CD4-positive, alpha-beta T cell treated with Interleukin-15 for 4 hours (primary cell): Measurements from ENCODE around the gene FBXO5.

Source experiments
- DNase-seq: peaks from one replicate; pipeline ENCODE4 v3.0.0-alpha.2; 2020; ENCODE audit warnings: low spot score

FBXO5 gene

DNA sequence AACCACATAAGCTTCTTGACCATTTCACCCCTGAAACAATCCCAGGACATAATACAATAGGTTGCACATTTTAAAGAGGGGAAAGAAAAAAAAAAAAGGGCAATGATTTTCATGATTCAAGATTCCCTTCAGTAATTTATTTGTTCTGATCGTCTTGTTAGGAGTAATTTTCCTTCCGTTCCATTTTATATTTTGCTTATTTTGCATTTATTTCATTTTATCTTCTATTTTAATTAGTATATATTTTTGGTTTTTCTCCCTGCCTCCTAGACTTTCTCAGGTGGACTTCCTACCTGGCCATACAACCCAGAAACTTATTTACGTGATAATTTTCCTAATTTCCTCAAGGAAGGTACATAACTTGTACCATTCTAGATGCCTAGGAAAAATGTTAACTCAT lies 32.6 kb downstream of the FBXO5 start:
- DNase-seq: no peak

GRCh38 chr6:152948150-152948768 lies 34.6 kb downstream of the FBXO5 start:
- peak; percentile 45 for DNase-seq

DNA sequence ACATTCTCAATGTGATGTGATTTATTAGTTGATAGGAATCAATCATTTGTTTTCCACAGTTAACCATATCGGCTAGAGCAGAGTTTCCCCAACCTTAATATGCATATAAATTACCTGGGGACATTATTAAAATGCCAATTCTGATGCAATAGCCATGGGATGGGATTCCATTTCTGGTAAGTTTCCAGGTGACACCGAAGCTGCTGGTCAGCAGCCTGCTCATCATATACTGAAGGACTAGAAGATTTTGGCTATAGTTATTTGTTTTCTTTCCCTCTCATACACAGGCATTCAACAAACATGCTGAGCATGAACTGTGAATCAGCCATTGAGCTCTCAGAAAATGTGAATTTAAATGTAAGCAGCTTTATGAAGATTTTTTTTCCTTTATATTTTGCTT lies 35.8 kb downstream of the FBXO5 start:
- no peak for DNase-seq

DNA sequence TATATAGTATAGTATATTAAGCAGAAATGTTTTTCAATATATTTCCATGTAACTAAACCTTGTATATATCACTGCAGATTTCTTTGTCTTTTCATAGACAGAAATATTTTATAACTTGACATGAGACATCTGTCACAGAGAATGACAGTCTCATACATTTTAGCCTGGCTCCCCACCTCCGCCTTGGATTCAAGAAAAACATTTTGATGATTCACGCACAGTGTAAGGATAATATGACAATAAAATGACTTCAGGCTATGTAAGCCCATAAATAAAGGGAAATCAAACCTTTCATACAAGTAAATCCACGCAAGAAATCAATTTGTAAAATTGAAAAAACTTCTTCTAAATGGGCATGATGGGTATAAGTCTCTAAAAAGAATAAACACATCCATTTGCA lies 36.4 kb downstream of the FBXO5 start:
- DNase-seq: no peak

- no peak for DNase-seq
Observed at GRCh38 chr6:152943260-152943897, 39.5 kb downstream of the FBXO5 start.

DNA sequence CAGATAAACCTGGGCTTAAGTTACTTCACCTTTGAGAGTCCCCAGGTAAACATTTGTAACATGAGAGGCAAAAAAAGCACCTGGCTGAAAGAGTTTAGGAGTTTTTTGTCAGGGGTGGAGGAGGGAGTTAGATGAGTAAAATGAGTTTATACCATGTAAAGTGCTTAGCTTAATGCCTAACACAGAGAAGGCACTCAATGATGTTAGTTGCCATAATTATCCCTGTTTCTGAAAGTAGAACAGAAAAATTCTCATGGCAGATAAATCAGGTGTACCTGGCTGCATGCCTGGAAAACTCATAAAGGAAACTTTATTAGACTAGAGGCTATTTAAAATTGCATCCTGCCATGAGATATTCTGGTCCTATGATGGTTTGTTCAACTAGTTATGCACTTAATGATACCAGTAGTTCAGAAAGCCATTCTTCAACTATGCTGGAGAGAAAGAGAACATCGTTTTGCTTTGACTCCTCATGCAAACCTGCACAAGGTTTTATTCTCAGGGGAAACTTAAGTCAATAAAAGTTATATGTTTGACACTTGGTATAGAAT lies 40.4 kb downstream of the FBXO5 start:
- DNase-seq: no peak

DNA sequence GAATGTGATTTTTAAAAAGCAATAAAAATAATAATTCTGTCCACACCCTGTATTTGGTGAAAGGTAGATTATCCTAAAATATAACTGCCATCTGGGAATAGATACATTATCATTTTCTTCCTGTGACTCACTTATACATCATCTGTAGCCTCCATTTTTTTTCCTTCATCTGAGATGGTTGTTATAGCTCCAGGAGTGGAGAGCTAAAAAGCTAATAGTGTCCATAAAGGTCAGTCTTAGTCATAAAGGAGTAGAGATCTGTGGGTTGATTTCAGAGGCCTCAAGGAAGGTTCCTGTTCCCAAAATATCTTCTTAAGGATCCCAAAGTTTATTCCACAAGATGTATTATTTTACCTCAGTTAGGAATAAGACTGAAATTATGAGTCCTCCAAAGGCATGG lies 41.1 kb downstream of the FBXO5 start:
- no peak for DNase-seq

DNA sequence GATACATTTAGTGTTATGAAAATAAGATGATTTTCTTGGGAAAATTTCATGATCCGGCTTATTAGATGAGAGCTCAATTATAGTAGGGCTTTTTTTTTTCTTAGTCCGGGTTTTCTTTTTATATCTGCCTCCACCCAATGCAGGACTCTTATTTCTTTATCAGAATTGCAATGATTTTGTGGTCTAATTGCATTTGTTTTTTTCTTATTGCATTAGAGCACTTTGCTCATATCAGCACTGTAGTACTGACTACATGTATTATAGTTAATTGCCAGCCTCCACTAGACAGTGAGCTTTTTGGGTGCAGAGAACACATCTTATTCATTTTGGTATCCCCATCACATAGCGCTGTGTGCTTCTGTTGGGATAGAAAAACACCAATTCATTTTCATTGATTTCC lies 50.0 kb downstream of the FBXO5 start:
- no peak for DNase-seq

DNA sequence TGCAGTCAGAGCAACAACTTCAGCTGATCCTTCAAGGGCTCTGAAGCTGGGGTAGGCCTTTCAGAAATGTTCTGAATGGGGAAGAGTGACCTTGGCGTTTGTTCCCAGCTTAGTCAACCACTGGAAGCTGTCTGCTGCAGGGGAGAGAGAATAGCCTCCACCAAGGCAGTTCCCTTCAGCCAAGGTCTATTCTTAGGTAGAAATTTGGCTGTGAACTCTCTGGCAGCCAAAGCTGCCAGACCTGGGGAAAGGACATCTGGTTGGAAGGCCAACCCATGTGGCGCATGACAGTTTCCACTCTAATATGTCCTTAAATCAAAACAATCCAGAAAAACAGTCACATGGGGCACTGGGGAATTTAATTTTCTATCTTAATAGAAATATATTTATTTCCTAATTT lies 60.1 kb downstream of the FBXO5 start:
- DNase-seq: no peak
